B cell (primary cell): ENCODE measurements around the gene IQSEC3.

Experiments
- EZH2 ChIP-seq: IDR thresholded peaks from 2 replicates; pipeline ENCODE4 v1.6.1; 2012; ENCODE audit warnings: borderline replicate concordance, low read depth, mild to moderate bottlenecking, moderate library complexity, low read length; ENCODE audit not compliant: insufficient read depth, poor library complexity, severe bottlenecking
- TF ChIP-seq, protein P1 (sequence below): fragments of 200-600 bp; IDR thresholded peaks from one replicate; pipeline ENCODE4 v1.8.0; 2022; ENCODE audit warnings: antibody characterized with exemption, mild to moderate bottlenecking

DNA sequence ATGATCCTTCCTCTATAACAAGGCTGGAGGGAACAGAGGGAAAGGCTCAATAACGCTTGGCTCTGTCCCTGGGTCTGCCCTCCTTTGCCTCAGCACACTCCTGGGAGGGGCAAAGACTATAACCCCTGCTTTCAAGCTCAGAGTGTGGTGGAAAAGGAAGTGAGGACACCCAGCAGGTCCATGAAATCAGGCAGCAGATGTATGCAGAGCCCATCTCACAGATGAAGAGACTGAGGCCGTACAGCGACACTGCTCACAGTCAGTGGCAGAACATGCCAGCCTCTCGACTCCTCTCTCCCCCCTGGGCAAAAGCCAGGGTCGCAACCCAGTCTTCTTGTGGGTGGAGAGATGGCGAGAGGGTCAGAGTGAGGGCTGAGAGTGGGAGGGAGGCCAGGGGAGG is 107.6 kb downstream of the IQSEC3 start:
- TF ChIP-seq, protein P1, sequence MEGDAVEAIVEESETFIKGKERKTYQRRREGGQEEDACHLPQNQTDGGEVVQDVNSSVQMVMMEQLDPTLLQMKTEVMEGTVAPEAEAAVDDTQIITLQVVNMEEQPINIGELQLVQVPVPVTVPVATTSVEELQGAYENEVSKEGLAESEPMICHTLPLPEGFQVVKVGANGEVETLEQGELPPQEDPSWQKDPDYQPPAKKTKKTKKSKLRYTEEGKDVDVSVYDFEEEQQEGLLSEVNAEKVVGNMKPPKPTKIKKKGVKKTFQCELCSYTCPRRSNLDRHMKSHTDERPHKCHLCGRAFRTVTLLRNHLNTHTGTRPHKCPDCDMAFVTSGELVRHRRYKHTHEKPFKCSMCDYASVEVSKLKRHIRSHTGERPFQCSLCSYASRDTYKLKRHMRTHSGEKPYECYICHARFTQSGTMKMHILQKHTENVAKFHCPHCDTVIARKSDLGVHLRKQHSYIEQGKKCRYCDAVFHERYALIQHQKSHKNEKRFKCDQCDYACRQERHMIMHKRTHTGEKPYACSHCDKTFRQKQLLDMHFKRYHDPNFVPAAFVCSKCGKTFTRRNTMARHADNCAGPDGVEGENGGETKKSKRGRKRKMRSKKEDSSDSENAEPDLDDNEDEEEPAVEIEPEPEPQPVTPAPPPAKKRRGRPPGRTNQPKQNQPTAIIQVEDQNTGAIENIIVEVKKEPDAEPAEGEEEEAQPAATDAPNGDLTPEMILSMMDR = no peak
- TF ChIP-seq EZH2 = no peak
